ENCODE results near the gene LCE2D.

- TF ChIP-seq SP1 (IDR thresholded peaks at IDR 0.05; ENCODE audit: low read depth) (no peak), CTCF (IDR thresholded peaks at IDR 0.05 in 2 of 3, conservative IDR thresholded peaks at IDR 0.05 in 1 of 3; ENCODE audit: borderline replicate concordance in 1 of 3, insufficient read depth in 1 of 3, low read depth in 2 of 3, low read length in 2 of 3) (no peak), POLR2AphosphoS5 (IDR thresholded peaks at IDR 0.05; ENCODE audit: low read depth, low read length) (no peak), ZNF274 (IDR thresholded peaks at IDR 0.05; ENCODE audit: low read depth, low read length) (no peak), EZH2 (IDR thresholded peaks at IDR 0.05) (no peak)
Observed at GRCh38 chr1:152697701-152698600, 34.8 kb downstream of the LCE2D start, which contains the start of gene LCE2A.

Measured in HCT116 (cell line).